Nephron (organoid): ENCODE data around the gene PSTPIP2.

ENCODE experiments used
- H3K27ac Mint-ChIP-seq, 3 experiments: 2 replicates each; pipeline ENCODE4 v1.8.0; 2020; ENCODE audit warnings: mixed read lengths in 3 of 3, mild to moderate bottlenecking in 2 of 3, moderate library complexity in 1 of 3
- H3K27me3 Mint-ChIP-seq: 2 replicates; pipeline ENCODE4 v1.8.0; 2021; ENCODE audit warnings: low read depth, mild to moderate bottlenecking, moderate library complexity, mixed read lengths
- H3K36me3 Mint-ChIP-seq: 2 replicates; pipeline ENCODE4 v1.8.0; 2020; ENCODE audit warnings: low read depth, mixed read lengths
- H3K4me1 Mint-ChIP-seq: 2 replicates; pipeline ENCODE4 v1.8.0; 2020; ENCODE audit warnings: mixed read lengths
- H3K4me3 Mint-ChIP-seq, 3 experiments: 2 replicates each; pipeline ENCODE4 v1.8.0; 2020; ENCODE audit warnings: mild to moderate bottlenecking in 3 of 3, mixed read lengths in 3 of 3, moderate library complexity in 2 of 3
- H3K9me3 Mint-ChIP-seq: 2 replicates; pipeline ENCODE4 v1.8.0; 2020; ENCODE audit warnings: mixed read lengths
- TF ChIP-seq, protein P1 (sequence below), 3 experiments: fragments of 200-600 bp; sonication (generic); IDR thresholded peaks; one replicate each; pipeline ENCODE4 v1.5.0; 2021; ENCODE audit warnings: antibody characterized with exemption in 3 of 3; ENCODE audit not compliant: unreplicated experiment in 3 of 3

Gene PSTPIP2

GRCh38 chr18:46099463-46099862, 27.4 kb upstream of the PSTPIP2 start:
- Mint-ChIP-seq H3K27ac (peak overlapping the region in 2 of 3 experiments; percentile 100), H3K36me3 (peaks cover 8% of the 10 kb centered on the region), H3K4me1 (peaks cover 23% of the 10 kb centered on the region), H3K4me3 (peak overlapping the region; percentile 53 to 64 (median 57)), H3K27me3 (no peaks in the 10 kb centered on the region), H3K9me3 (no peaks in the 10 kb centered on the region)
- TF ChIP-seq, protein P1, sequence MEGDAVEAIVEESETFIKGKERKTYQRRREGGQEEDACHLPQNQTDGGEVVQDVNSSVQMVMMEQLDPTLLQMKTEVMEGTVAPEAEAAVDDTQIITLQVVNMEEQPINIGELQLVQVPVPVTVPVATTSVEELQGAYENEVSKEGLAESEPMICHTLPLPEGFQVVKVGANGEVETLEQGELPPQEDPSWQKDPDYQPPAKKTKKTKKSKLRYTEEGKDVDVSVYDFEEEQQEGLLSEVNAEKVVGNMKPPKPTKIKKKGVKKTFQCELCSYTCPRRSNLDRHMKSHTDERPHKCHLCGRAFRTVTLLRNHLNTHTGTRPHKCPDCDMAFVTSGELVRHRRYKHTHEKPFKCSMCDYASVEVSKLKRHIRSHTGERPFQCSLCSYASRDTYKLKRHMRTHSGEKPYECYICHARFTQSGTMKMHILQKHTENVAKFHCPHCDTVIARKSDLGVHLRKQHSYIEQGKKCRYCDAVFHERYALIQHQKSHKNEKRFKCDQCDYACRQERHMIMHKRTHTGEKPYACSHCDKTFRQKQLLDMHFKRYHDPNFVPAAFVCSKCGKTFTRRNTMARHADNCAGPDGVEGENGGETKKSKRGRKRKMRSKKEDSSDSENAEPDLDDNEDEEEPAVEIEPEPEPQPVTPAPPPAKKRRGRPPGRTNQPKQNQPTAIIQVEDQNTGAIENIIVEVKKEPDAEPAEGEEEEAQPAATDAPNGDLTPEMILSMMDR (IDR thresholded peaks at IDR 0.05; ENCODE audit: unreplicated experiment in 3 of 3): no peak

GRCh38 chr18:46098616-46098933, 26.5 kb upstream of the PSTPIP2 start:
- H3K27ac Mint-ChIP-seq: peak overlapping the region; percentile 99 to 100 (median 100)
- no peaks in the 10 kb centered on the region for H3K27me3 Mint-ChIP-seq
- H3K36me3 Mint-ChIP-seq: peaks cover 15% of the 10 kb centered on the region
- peaks cover 18% of the 10 kb centered on the region for H3K4me1 Mint-ChIP-seq
- H3K9me3 Mint-ChIP-seq: no peaks in the 10 kb centered on the region
- peak overlapping the region; percentile 98 to 100 (median 99) for H3K4me3 Mint-ChIP-seq
- TF ChIP-seq, protein P1 (IDR thresholded peaks at IDR 0.05; ENCODE audit: unreplicated experiment in 3 of 3): no peak

DNA sequence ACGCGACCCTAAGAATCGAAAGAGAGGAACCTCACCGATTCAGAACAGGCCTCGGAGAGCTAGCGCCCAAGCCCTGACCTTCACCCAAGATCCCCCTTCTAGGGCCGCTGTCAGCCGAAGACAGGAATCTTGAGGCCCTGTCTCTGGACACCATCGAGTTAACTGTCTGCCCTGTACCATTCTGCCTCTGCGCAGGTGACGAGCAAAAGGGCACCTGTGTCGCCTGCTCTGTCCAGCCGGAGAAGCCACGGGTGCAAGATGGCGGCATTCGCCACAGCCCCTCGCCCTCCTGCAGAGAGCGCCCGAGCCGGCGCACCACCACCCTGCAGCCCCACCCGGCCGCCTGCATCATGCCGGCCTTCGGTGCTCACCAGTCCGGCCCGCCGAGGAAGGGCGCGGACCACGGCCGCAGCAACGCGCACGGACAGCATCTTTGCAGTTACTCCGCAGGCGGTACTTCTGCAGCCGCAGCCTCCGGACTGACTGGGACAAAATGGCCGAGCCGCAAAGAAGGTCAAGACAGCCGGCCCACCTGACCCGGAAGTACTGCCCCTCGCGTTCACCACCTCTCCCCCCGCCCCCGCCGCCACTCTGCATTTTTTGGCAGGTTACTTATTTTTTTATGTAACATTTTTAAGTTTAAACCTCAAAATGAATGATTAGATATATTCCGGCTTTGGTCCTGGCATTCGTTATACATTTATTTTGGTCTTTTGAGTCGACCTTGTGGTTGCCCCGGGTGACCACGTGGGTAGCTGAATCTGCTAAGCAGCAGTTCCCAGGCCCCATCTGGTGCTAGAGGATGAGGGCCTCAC, 25.9 kb upstream of the PSTPIP2 start, which contains the start of gene ATP5F1A:
Gene ATP5F1A (minus strand): TSS at position 496 of the 815 bp plus-strand sequence. CDS start 65 bp downstream, at position 431.
- H3K4me3 Mint-ChIP-seq: peak within 1 kb of the TSS; percentile 98 to 100 (median 99)
- no peaks in the 10 kb centered on the region for H3K27me3 Mint-ChIP-seq
- no peaks in the 10 kb centered on the region for H3K9me3 Mint-ChIP-seq
- H3K4me1 Mint-ChIP-seq: peaks cover 18% of the 10 kb centered on the region
- TF ChIP-seq, protein P1 (IDR thresholded peaks at IDR 0.05; ENCODE audit: unreplicated experiment in 3 of 3): no peak
- H3K27ac Mint-ChIP-seq: peak within 1 kb of the TSS; percentile 99 to 100 (median 100)
- peaks cover 21% of the 10 kb centered on the region for H3K36me3 Mint-ChIP-seq

DNA sequence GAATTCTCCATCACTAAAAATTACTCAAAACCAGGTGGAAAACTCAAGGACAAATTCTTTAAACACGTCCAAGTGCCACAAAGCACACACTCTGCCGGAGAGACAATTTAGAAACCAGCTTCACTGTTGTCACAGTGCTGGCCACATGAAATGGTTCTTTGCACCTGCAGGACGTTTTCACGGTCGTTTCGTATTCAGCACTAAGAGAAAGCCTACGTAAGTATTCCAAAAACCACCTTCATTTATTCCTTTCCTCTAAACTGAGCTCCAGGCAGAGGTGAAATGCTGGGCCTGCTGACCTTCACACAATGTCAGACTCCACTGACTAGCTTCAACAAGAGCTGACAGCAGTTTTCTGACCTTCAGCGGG, 25.4 kb upstream of the PSTPIP2 start:
- TF ChIP-seq, protein P1 (IDR thresholded peaks at IDR 0.05; ENCODE audit: unreplicated experiment in 3 of 3): no peak
- H3K9me3 Mint-ChIP-seq: no peaks in the 10 kb centered on the region
- H3K4me3 Mint-ChIP-seq: peak overlapping the region; percentile 98 to 100 (median 99)
- H3K4me1 Mint-ChIP-seq: peaks cover 18% of the 10 kb centered on the region
- peak overlapping the region; percentile 99 to 100 (median 100) for H3K27ac Mint-ChIP-seq
- peaks cover 27% of the 10 kb centered on the region for H3K36me3 Mint-ChIP-seq
- H3K27me3 Mint-ChIP-seq: no peaks in the 10 kb centered on the region

DNA sequence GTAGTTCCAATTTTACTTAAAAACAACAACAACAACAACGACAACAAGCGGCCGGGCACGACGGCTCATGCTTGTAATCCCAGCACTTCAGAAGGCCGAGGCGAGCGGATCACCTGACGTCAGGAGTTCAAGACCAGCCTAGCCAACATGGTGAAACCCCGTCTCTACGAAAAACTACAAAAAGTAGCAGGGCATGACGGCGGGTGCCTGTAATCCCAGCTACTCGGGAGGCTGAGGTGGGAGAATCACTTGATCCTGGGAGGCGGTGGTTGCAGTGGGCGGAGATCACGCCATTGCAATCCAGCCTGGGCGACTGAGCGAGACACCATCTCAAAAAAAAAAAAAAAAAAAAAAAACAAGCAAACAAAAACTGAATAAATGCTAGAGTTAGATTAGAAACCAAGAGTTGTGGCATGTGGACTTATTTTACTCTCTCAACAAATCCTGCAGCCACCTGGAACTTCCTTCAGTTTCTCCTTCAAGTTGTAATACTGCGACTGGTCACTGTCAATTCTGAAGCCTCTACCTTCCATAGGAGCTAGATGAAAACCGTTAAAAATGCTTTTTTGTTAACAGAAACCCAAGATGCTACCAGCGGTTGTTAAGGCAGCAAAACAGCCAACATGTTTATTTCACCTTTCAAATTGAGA, 24.7 kb upstream of the PSTPIP2 start:
- Mint-ChIP-seq H3K27me3 (no peaks in the 10 kb centered on the region), H3K36me3 (peaks cover 33% of the 10 kb centered on the region), H3K4me1 (peaks cover 18% of the 10 kb centered on the region), H3K9me3 (no peaks in the 10 kb centered on the region), H3K27ac (peak overlapping the region; percentile 99 to 100 (median 100)), H3K4me3 (peak overlapping the region; percentile 98 to 100 (median 99))
- TF ChIP-seq, protein P1 (IDR thresholded peaks at IDR 0.05; ENCODE audit: unreplicated experiment in 3 of 3): no peak
